Measurements from ENCODE around the gene PREX1. TPM values are rescaled to one million over a fixed set of nuclear protein-coding genes. Genes with fewer than 3 reads are reported as not detected.

Gene PREX1
- total RNA-seq, 1 donor from 2014 or later = 80.3 TPM

GRCh38 chr20:48661575-48662455, 166.0 kb downstream of the PREX1 start:
- Mint-ChIP-seq H3K4me3 (ENCODE audit: low read depth) (no peak overlapping the region), H3K9me3 (peaks cover 7% of the 10 kb centered on the region), H3K27me3 (ENCODE audit: low read depth) (no peaks in the 10 kb centered on the region), H3K4me1 (ENCODE audit: low read depth) (no peaks in the 10 kb centered on the region), H3K27ac (no peak overlapping the region), H3K36me3 (ENCODE audit: low read depth) (peaks cover 47% of the 10 kb centered on the region)
- DNase-seq (ENCODE audit: low spot score) = no peak
- intact Hi-C loops (cut with micrococcal nuclease) = no loop called here

- peaks cover 7% of the 10 kb centered on the region for H3K9me3 Mint-ChIP-seq
- peaks cover 54% of the 10 kb centered on the region for H3K36me3 Mint-ChIP-seq (ENCODE audit: low read depth)
- intact Hi-C loops (cut with micrococcal nuclease) = no loop called here
- no peaks in the 10 kb centered on the region for H3K27me3 Mint-ChIP-seq (ENCODE audit: low read depth)
- no peaks in the 10 kb centered on the region for H3K4me1 Mint-ChIP-seq (ENCODE audit: low read depth)
- no peak for DNase-seq (ENCODE audit: low spot score)
- H3K27ac Mint-ChIP-seq = no peak overlapping the region
- H3K4me3 Mint-ChIP-seq (ENCODE audit: low read depth) = no peak overlapping the region
These were observed 167.0 kb downstream of the PREX1 start for GRCh38 chr20:48660788-48661187.

GRCh38 chr20:48659858-48660257, 167.9 kb downstream of the PREX1 start:
- no peak for DNase-seq (ENCODE audit: low spot score)
- Mint-ChIP-seq H3K4me1 (ENCODE audit: low read depth) (no peaks in the 10 kb centered on the region), H3K27ac (no peak overlapping the region), H3K9me3 (peaks cover 7% of the 10 kb centered on the region), H3K4me3 (ENCODE audit: low read depth) (no peak overlapping the region), H3K27me3 (ENCODE audit: low read depth) (no peaks in the 10 kb centered on the region), H3K36me3 (ENCODE audit: low read depth) (peaks cover 55% of the 10 kb centered on the region)
- intact Hi-C loops (cut with micrococcal nuclease) = loop anchor here (5.0 kb wide), 1 partner anchor 162 kb away; no protein-coding TSS in a partner anchor

GRCh38 chr20:48658505-48658904, 169.3 kb downstream of the PREX1 start:
- Mint-ChIP-seq H3K27ac (no peak overlapping the region), H3K36me3 (ENCODE audit: low read depth) (peaks cover 55% of the 10 kb centered on the region), H3K27me3 (ENCODE audit: low read depth) (no peaks in the 10 kb centered on the region), H3K4me1 (ENCODE audit: low read depth) (no peaks in the 10 kb centered on the region), H3K9me3 (peaks cover 7% of the 10 kb centered on the region), H3K4me3 (ENCODE audit: low read depth) (no peak overlapping the region)
- intact Hi-C loops (cut with micrococcal nuclease) = loop anchor here (5.0 kb wide), 1 partner anchor 164 kb away; no protein-coding TSS in a partner anchor
- no peak for DNase-seq (ENCODE audit: low spot score)

- Mint-ChIP-seq H3K27ac (no peak overlapping the region), H3K36me3 (ENCODE audit: low read depth) (peaks cover 55% of the 10 kb centered on the region), H3K4me3 (ENCODE audit: low read depth) (no peak overlapping the region), H3K27me3 (ENCODE audit: low read depth) (no peaks in the 10 kb centered on the region), H3K9me3 (peaks cover 7% of the 10 kb centered on the region), H3K4me1 (ENCODE audit: low read depth) (no peaks in the 10 kb centered on the region)
- DNase-seq (ENCODE audit: low spot score) = no peak
- intact Hi-C loops (cut with micrococcal nuclease) = loop anchor here (5.0 kb wide), 1 partner anchor 164 kb away; no protein-coding TSS in a partner anchor
These were observed 169.7 kb downstream of the PREX1 start for GRCh38 chr20:48658198-48658476.

- Mint-ChIP-seq H3K27ac (no peak overlapping the region), H3K36me3 (ENCODE audit: low read depth) (peaks cover 51% of the 10 kb centered on the region), H3K4me3 (ENCODE audit: low read depth) (no peak overlapping the region), H3K9me3 (peaks cover 7% of the 10 kb centered on the region), H3K4me1 (ENCODE audit: low read depth) (no peaks in the 10 kb centered on the region), H3K27me3 (ENCODE audit: low read depth) (no peaks in the 10 kb centered on the region)
- peak; percentile 58 for DNase-seq (ENCODE audit: low spot score)
- intact Hi-C loops (cut with micrococcal nuclease) = loop anchor here (1.0 to 5.0 kb wide), 2 partner anchors 165 to 248 kb away; no protein-coding TSS in a partner anchor
These were observed 170.2 kb downstream of the PREX1 start for GRCh38 chr20:48657426-48658197.

- H3K36me3 Mint-ChIP-seq (ENCODE audit: low read depth) = peaks cover 47% of the 10 kb centered on the region
- H3K4me1 Mint-ChIP-seq (ENCODE audit: low read depth) = no peaks in the 10 kb centered on the region
- DNase-seq (ENCODE audit: low spot score) = no peak
- H3K4me3 Mint-ChIP-seq (ENCODE audit: low read depth) = no peak overlapping the region
- H3K9me3 Mint-ChIP-seq = peaks cover 7% of the 10 kb centered on the region
- H3K27me3 Mint-ChIP-seq (ENCODE audit: low read depth) = no peaks in the 10 kb centered on the region
- intact Hi-C loops (cut with micrococcal nuclease) = loop anchor here (1.0 to 5.0 kb wide), 2 partner anchors 166 to 249 kb away; no protein-coding TSS in a partner anchor
- no peak overlapping the region for H3K27ac Mint-ChIP-seq
These were observed 171.1 kb downstream of the PREX1 start for GRCh38 chr20:48656661-48657211.

- DNase-seq (ENCODE audit: low spot score) = no peak
- Mint-ChIP-seq H3K4me1 (ENCODE audit: low read depth) (no peaks in the 10 kb centered on the region), H3K27me3 (ENCODE audit: low read depth) (no peaks in the 10 kb centered on the region), H3K27ac (no peak overlapping the region), H3K4me3 (ENCODE audit: low read depth) (no peak overlapping the region), H3K36me3 (ENCODE audit: low read depth) (peaks cover 51% of the 10 kb centered on the region), H3K9me3 (peaks cover 7% of the 10 kb centered on the region)
- intact Hi-C loops (cut with micrococcal nuclease) = loop anchor here (5.0 kb wide), 1 partner anchor 166 kb away; no protein-coding TSS in a partner anchor
These were observed 171.7 kb downstream of the PREX1 start for GRCh38 chr20:48656137-48656536.

GRCh38 chr20:48653706-48654051, 174.1 kb downstream of the PREX1 start:
- no peaks in the 10 kb centered on the region for H3K9me3 Mint-ChIP-seq
- intact Hi-C loops (cut with micrococcal nuclease) = no loop called here
- no peak for DNase-seq (ENCODE audit: low spot score)
- no peaks in the 10 kb centered on the region for H3K4me1 Mint-ChIP-seq (ENCODE audit: low read depth)
- no peak overlapping the region for H3K4me3 Mint-ChIP-seq (ENCODE audit: low read depth)
- no peaks in the 10 kb centered on the region for H3K27me3 Mint-ChIP-seq (ENCODE audit: low read depth)
- H3K27ac Mint-ChIP-seq = no peak overlapping the region
- H3K36me3 Mint-ChIP-seq (ENCODE audit: low read depth) = peaks cover 43% of the 10 kb centered on the region

GRCh38 chr20:48652961-48653705, 174.7 kb downstream of the PREX1 start:
- H3K4me1 Mint-ChIP-seq (ENCODE audit: low read depth) = no peaks in the 10 kb centered on the region
- no peak overlapping the region for H3K4me3 Mint-ChIP-seq (ENCODE audit: low read depth)
- DNase-seq (ENCODE audit: low spot score) = no peak
- no peaks in the 10 kb centered on the region for H3K27me3 Mint-ChIP-seq (ENCODE audit: low read depth)
- H3K9me3 Mint-ChIP-seq = no peaks in the 10 kb centered on the region
- intact Hi-C loops (cut with micrococcal nuclease) = no loop called here
- no peak overlapping the region for H3K27ac Mint-ChIP-seq
- peaks cover 43% of the 10 kb centered on the region for H3K36me3 Mint-ChIP-seq (ENCODE audit: low read depth)

- Mint-ChIP-seq H3K27ac (no peak overlapping the region), H3K4me3 (ENCODE audit: low read depth) (no peak overlapping the region), H3K4me1 (ENCODE audit: low read depth) (no peaks in the 10 kb centered on the region), H3K27me3 (ENCODE audit: low read depth) (no peaks in the 10 kb centered on the region), H3K36me3 (ENCODE audit: low read depth) (peaks cover 37% of the 10 kb centered on the region), H3K9me3 (no peaks in the 10 kb centered on the region)
- no peak for DNase-seq (ENCODE audit: low spot score)
- intact Hi-C loops (cut with micrococcal nuclease) = no loop called here
These were observed 175.8 kb downstream of the PREX1 start for GRCh38 chr20:48651960-48652359.

- H3K27ac Mint-ChIP-seq = no peak overlapping the region
- no peak overlapping the region for H3K4me3 Mint-ChIP-seq (ENCODE audit: low read depth)
- H3K4me1 Mint-ChIP-seq (ENCODE audit: low read depth) = no peaks in the 10 kb centered on the region
- peaks cover 34% of the 10 kb centered on the region for H3K36me3 Mint-ChIP-seq (ENCODE audit: low read depth)
- H3K9me3 Mint-ChIP-seq = no peaks in the 10 kb centered on the region
- no peaks in the 10 kb centered on the region for H3K27me3 Mint-ChIP-seq (ENCODE audit: low read depth)
- intact Hi-C loops (cut with micrococcal nuclease) = no loop called here
- no peak for DNase-seq (ENCODE audit: low spot score)
These were observed 176.5 kb downstream of the PREX1 start for GRCh38 chr20:48651271-48651670.

Measured in activated T-helper 2 cell treated with anti-CD3 and anti-CD28 coated beads, Interferon-gamma antibody, Interleukin-2, Interleukin-4, amounts not matched to agents 10 μg/mL and 5 μg/mL and 100 μg/mL, durations not matched to agents 14 hours and 24 hours and 36 hours (primary cell).